HG03064 (cell line): Measurements from ENCODE around the gene LRMDA.

Experiments used
- ATAC-seq: cut with Tn5 transposase; IDR thresholded peaks from one replicate; pipeline ENCODE4 v1.9.1; 2021; ENCODE audit warnings: low read depth; ENCODE audit not compliant: unreplicated experiment

The LRMDA gene

DNA sequence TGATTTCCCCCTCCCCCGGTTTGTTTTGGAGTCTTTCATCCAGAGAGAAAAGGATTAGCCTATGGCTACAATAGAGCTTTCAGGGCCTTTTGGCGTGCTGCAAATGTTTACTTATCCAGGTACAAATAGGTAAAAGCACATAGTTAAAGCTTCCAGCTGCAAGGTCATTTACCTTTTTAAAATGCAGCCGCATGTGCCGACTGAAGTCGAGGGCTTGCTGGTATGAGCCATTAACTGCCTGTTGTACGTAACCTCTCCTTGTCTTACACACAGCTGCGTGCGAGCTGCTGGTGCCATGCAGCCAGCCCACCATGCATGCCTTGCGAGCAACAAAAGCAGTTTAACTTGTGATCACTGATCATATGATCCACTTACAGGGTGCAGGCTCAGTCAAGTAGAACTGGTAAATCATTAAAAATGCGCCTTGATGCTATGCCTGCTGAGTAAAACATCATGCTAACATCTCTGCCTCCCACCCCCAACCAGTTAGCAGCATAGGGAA is 866.4 kb downstream of the LRMDA start:
- no peak for ATAC-seq

DNA sequence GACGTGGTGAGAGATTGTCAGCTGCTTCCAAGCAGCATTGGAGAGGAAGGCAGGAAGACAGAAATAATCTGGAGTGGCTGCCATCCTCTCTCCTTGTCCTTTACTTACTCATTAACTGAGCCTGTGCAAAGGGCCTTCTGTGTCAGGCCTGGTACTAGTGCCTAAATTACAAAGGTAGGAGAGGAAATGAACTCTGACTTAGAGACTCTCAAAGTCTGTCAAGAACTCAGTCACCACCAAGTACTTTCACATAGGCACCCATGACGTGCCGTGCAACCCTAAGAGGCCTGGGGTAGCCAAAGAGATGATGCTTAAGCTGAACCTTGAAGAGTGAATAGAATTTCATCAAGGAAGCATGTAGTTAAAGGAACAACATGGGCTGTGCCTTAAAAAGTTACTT is 866.9 kb downstream of the LRMDA start:
- no peak for ATAC-seq

DNA sequence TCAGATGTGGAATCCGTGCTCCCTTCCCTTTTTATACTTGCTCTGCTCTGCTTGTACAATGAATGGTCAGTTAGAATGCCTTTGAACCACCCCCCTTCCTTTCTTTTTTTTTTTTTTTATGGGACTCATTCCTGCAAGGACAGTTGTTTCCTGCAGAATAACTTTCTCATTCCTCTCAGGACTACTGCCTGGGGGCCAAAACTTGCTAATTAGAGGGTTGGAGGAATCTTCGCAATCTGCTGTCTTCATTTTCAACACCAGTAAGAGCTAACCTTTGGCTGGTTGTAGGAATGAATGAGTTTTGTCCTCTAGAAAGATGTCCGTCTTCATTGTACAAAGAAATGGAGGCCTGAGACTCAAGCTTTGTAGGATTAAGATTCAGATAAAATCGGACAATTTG is 868.1 kb downstream of the LRMDA start:
- no peak for ATAC-seq

DNA sequence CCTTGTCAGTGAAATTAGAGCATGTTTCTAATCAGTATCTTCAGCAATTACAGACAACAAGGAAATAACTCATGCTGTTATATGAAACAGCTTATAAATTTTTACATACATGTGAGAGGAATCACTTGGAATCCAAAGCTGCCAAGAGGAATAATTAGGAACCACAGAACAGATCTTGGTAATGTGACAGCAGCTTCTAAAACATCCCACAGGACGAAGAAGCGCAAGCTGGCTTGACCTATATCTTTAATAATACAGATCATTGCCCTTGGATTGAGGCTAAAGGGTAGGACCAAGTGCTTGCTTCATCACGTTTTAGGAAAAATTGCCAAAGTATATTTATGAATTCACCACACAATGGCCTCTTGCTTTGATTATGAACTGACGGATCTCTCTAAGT is 869.8 kb downstream of the LRMDA start:
- ATAC-seq, result no peak

DNA sequence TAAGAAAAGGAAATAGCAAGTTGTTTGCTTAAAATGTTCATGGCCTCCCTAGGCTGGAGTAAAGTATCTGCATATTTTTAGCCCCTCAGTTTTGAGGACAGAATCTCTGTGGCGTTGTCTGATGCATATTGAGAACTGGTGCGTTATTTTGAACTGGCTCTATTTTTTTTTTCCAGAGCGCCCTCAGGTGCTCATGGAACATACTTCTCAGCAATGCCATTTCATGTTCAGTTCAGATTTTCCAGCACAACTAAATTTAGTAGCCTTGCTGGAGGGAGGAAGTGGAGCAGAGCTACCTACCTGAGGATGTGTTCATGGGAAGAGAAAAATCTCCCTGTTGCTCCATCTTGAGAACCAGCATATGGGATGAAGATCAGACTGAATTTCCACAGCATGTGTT is 870.5 kb downstream of the LRMDA start:
- ATAC-seq, result no peak

DNA sequence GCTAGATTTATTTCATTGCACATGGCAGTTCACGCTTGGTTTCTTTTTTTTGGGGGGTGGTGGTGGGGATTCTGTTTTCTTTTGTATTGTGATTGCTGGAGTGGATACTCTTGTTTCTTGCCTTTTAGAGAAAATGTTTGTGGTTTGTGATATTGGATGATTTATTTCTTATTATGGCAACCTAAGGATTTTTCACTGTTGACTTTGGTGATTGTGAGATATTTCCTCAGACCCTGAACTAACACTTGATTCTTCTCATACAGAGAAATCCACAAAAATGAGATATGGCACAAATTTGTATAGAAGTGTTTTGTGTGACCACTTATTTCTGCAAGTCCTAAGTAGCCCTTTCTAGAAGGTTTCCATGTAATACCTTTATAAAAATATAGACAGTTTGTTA is 871.1 kb downstream of the LRMDA start:
- no peak for ATAC-seq

DNA sequence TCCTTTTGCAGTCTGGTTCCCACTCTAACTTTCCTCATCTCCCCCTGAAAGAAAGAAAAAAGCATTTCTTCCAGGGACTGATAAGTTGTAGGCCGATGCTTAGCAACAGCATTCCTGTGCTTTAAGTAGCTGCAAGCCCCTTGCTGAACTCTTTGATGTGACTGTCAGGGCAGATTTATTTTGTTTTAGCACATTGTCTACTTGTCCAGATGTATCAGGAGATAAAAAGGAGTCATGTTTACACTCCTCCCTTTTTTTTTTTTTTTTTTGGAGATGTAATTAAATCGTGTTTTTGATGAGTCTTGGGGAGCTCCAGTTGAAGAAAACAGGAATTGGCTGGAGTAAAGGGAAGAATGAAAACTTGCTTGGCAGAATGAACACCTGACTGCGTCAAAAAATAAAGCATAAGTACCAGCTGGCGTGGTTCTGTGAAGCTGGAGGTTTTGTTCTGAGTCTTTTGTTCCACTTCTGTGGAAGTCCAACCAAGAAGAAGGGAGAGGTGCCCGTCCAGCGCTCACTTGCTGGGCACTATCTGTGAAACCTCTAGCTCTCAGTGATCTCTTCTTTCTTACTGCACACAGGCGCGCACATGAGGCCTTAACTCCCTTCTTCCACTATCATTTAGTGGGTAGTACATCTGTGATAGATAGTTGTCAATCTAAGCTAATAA is 871.7 kb downstream of the LRMDA start:
- no peak for ATAC-seq

DNA sequence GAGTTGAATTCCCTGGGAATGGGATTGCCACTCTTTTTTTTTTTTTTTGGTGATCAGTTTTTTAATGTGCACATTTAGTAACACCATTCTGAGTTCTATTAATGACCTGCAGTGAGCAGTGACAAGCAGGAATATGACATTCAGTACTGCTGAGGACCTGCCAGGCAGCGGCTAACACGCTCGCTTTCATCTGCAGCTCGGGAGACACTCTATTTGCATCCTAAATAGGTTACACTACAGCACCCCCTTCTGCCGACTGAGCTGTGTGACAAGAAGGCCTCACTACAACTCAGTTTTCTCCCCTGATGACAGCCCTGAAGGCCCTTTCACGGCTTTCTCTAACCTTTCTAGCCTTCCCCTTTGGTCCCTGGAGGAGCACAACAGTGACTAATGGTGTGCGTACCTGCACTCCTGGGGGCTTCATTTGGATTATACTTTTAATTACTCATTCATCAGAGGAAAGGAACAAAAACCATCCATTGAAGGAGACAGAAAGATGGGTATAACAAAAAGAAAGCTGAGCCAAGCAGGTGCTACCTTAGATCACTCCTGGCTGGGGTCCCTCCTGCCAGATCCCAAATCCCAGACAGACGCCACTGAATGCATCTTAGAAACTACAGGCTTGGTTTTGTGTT is 872.4 kb downstream of the LRMDA start:
- no peak for ATAC-seq

DNA sequence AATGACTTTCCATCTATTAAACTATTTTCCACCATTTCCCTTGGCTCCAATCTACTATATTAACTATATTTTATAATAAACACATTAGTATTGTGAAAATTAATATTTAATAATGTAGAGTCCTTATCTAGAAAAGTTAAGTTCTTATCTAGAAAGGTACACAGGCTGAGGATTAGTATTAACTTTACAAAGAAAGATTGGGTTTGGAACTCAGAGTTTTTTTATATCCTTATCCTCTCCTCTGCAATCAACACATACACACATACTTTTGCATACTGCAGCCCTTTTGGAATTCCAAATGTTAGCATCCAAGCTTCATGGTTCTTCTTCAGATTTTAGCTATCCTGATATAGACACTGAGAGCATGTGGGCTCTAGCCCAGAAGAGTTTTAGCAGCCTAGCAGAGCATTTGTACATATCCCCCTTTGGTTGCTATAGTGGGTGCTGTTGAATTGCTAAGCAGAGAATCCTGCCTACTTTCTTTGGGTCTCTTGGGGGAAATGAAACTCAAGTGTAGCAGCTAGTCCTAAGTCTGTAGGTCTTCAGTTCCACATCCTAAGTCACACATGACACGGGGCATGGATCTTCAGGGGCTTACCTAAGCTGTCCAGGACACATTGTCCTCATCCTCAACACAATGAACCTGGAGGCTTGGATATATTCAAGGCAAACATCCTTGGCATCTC is 874.6 kb downstream of the LRMDA start:
- ATAC-seq, result no peak

DNA sequence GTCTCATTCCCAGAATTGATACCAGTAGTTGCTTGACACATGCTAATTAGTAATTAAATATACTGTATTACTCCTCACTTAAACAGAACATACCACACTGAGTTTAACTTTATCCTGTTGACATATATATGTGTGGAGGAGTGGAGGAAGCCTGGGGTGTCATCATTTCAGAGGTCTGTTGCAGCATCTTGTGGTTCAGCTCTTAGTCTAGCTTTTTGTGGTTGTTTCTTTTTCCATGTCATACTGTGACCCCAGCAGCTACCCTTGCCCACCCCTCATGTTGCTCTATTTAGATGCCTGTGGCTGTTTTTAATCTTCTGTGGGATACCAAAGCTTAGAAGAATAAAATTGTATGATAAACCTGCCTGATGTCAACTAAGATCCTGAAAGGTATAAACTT is 875.4 kb downstream of the LRMDA start:
- ATAC-seq, result no peak

DNA sequence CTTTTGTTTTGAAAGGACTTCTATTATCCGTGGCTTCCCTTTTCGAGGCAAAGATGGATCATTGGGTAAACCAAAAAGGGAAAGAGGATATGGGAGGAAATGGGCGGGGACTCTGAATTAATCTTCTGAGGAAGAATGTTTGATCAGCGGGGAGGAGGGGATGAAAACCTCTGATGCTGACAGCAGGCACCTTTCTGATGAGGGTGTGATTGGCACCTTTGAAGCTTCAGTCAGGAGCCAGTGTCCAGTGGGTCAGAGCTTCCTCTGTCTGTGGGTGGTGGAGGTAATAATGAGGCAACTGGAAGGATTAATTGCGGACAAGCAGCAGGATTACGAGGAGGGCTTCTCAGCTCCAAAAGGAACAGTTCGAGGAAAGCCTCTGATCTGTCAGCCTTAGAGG is 877.6 kb downstream of the LRMDA start:
- no peak for ATAC-seq

DNA sequence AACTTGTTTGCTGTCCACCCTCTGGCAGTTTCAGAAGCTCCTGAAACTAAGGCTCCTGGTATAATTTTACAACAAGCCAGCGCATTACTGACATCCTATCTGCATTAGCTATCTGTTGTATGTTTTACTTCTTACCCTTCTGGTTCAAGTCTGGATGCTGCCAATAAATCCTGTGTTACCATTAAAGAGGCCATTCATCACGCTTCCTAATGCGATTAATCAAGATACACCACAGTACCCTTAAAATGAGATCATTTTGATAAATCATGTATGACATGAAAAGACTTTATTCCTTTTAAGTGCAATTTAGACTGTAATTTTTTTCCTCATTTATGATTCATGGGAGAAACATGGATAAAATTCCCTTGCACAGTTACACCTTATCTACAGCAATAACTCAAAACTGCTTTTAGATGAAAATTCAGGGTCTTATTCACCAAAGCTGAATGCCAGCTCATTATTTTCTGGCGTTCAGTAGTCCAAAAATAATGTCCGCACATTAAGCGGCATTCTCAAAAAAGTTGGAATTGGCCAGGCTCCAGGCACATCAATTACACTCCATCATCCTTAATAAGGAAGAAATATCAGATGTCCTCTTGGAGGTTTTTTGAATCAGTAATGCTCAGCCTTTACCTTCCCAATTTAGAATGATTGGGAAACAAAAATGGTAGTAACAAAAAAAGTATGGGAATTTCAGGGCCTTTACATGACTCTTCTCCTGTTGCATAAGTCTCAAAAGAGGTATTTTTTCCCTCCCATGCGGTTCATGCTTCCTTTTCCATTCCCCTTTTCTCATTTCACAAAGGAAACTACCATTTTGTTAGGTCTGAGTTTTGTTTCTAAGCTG is 878.5 kb downstream of the LRMDA start:
- ATAC-seq, result no peak

DNA sequence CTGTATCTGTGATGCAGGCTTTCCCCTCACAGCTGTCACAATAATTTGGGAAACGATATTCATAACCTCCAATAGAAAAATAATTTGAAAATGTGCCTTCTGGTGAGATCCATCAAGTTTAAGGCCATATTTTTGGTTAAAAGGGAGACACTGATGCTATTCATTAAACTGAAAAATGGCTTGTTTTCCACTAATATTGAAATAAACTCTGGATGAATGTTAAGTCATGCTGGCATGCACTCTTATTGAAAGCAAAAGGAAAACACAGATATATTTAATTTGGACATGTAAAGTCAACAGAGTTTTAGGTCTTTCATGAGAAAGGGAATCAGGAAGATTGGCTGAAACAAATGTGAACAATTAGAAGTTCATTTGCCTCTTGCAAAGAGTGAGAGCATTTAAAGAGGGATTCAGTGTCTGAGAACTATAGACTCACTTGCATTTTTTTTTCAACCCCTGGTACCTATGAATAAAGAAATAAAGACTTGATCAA is 879.2 kb downstream of the LRMDA start:
- no peak for ATAC-seq

DNA sequence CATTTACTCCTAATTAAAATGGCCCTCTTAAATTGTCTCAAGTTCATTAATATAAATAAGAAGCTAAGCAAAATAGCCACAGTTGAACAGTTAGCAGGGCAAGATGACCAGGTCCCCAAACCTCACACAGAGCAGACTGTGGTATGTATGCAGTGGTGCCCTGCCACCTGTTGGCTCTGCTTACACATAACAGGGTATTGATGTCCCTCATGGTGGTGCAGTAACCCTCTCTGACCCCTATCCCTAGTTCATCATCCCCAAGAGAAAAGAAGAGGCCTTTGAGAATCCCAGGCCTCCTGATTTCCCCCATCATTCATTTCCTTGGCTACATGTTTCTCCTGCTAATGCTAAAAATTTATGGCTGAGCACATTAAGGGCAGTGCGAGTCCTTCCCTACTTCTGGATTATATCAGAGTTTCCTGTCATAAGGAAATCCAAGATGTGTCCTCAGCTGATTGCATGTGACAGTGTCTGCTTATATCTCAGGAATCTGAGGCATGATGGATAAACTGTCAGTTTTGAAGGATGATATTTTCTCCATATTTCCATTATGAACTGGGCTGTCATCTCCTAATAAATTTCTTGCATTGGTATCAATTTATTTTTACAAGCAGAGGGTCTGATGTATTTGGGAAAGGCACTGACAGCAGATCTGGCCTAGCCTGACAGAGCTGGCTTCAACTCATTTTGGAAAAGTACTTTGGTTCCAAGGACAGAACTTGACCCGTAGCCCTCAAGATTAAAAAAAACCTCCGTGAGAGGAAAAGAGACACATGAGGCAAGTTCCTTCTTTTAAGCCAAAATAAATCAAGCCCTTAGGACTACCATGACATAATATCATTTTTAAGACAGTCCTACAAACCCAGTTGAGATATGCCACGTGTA is 880.6 kb downstream of the LRMDA start:
- no peak for ATAC-seq

DNA sequence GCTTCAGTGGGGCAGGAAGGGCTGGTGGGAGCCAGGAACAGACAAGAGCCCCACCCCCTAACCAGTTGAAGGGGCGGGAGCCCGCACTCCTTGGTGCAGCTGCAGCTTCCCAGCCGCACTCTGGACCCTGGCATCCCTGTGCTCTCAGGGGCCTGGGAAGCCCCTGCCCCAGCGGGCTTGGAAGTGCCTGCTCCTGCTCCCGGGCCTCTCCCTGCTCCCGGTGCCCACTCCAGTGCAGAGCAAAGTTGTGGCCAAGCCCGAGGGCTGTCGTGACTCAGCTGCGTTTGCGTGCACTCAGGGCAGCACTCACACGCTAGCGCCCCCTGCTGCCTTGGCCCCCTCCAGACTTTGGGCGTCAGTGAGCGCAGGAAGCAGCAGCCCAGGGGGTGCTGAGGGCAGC is 883.8 kb downstream of the LRMDA start:
- no peak for ATAC-seq

DNA sequence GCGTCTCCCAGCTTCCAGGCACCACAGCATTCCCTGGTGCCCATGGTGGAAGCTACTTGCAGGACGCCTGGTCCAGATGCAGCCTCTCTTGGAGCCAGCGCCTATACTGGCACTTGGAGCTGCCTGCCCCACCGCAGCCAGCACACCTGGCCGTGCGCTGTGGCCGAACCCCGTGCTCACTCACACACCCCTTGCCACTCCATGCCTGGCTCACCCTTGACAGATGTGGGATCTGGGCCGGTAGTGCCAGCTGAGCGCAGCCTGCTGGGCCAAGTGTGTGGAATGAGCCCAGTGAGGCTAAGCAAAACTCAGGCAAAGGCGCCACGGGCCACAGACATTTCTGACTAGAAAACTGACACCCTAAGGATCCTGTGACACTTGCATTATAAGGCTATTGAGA is 884.8 kb downstream of the LRMDA start:
- ATAC-seq, result no peak

DNA sequence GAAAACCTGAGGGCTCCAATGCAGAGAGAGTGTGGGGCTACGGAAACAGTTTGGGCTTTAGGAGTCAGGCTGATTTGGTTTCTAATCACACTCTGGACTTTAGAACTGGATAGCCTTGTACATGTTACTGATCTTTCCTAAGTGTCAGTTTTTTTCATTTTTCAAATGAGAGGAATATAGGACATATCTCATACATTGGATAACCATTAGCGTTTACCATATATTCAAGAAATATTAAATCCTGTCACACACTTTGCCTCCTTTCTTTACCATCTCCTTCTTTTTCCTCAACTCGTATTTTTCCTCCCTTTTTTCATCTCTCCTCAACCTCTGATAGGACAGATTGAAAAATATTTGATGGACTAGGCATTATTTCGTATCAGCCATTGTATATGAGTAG is 885.7 kb downstream of the LRMDA start:
- ATAC-seq, result no peak

DNA sequence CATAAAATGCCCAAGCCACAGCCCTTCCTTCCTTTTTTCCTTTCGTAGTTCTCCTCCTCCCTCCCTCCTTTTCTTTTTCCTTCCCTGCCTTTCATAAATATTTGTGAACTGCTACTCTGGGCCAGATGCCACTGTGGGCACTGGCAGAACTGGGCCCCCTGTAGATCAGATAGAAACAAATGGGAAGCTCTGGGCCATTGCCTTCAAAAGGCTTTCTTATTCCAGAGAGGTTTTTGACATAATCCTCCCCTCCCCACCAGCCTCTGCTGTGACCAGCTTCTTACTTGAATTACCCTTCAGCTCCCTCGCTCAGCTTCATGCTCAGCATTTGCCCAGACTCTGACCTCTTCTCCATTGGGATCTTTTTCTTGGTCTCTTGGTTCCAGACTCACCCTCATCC is 886.8 kb downstream of the LRMDA start:
- no peak for ATAC-seq

DNA sequence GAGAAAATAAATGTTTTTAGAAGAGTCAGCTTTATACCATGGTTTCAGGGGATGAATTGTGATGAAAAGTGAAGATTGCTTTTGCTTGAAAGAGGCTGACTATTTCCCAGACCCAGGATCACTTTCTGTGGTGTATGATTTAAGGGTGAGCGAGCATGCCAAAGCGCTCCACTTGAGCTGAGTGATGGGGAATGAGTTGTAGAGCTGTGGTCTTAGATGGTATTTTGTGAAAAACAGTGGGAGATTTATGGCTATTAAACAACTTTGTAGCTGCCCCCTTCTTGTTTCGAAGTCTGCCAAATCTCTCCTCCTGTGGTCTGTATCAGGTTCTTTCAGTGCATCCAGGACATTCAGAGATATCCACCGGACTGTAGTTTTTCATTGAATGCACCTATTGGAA is 888.2 kb downstream of the LRMDA start:
- ATAC-seq, result no peak

DNA sequence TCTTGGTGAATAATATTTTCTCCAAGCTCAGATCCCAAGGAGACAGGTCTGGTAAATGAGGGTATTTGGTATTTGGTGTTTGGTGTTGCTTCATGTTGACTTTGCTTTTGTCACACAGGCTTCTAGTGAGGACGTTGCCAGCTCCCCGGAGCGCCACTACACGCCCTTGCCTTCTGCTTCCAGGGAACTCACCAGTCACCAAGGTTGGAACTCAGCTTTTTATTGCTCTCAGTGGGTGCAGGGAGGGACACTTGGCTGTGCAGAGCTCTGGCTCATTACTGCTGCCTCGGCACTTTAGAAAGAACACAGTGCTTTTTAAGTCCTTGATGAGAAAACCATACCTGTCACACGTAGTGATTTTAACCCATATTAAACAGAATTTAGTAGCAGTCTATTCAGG is 892.9 kb downstream of the LRMDA start:
- no peak for ATAC-seq
